ENCODE data around the gene ZNF487.

ZNF487 gene

DNA sequence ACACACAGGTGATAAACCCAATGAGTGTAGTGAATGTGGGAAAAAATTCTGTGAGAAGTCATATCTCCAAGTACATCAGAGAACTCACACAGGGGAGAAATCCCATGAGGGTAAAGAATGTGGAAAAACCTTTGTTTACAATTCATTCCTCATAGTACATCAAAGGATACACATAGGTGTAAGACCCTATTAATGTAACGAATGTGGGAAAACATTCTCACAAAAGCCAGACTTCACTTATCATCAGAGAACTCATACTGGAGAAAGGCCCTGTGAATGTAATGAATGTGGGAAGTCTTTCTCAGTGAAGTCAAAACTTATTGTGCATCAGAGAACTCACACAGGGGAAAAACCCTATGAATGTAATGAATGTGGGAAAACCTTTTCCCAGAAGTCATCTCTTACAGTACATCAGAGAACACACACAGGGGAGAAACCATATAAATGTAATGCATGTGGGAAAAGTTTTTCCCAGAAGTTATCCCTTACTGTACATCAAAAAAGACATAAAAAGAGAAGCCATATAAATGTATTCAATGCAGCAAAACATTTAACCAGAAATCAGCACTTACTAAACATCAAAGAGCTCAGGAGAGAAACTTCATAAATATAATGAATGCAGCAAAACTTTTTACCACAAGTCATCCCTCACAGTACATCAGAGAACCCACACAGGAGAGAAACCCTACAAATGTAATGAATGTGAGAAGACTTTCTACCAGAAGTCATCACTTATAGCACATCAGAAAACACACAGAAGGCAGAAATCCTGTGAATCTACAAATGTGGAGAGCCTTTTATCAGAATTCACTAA, 87.7 kb downstream of the ZNF487 start:
- DNase-seq (ENCODE audit: low read depth in 2 of 2), result no peak

Data from stimulated activated CD4-positive, alpha-beta T cell treated with anti-CD3 and anti-CD28 coated beads, Interleukin-1b, Interleukin-23, amount 100 ng/mL, for 4 hours (primary cell).